22Rv1 (cell line): ENCODE data around the gene TOM1L1.

Experiments used
- ZFX ChIP-seq: fragments of 450-650 bp; IDR thresholded peaks from 2 replicates; pipeline ENCODE4 v1.6.1; 2017; ENCODE audit warnings: antibody characterized with exemption, borderline replicate concordance
- TF ChIP-seq, protein P1 (sequence below): fragments of 450-650 bp; IDR thresholded peaks from 2 replicates; pipeline ENCODE4 v1.5.1; 2017; ENCODE audit warnings: mild to moderate bottlenecking

- TF ChIP-seq, protein P1, sequence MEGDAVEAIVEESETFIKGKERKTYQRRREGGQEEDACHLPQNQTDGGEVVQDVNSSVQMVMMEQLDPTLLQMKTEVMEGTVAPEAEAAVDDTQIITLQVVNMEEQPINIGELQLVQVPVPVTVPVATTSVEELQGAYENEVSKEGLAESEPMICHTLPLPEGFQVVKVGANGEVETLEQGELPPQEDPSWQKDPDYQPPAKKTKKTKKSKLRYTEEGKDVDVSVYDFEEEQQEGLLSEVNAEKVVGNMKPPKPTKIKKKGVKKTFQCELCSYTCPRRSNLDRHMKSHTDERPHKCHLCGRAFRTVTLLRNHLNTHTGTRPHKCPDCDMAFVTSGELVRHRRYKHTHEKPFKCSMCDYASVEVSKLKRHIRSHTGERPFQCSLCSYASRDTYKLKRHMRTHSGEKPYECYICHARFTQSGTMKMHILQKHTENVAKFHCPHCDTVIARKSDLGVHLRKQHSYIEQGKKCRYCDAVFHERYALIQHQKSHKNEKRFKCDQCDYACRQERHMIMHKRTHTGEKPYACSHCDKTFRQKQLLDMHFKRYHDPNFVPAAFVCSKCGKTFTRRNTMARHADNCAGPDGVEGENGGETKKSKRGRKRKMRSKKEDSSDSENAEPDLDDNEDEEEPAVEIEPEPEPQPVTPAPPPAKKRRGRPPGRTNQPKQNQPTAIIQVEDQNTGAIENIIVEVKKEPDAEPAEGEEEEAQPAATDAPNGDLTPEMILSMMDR = no peak
- no peak for TF ChIP-seq ZFX
Observed at GRCh38 chr17:54933921-54934320, 33.3 kb downstream of the TOM1L1 start.
